ENCODE results near the gene RBFOX1.

DNA sequence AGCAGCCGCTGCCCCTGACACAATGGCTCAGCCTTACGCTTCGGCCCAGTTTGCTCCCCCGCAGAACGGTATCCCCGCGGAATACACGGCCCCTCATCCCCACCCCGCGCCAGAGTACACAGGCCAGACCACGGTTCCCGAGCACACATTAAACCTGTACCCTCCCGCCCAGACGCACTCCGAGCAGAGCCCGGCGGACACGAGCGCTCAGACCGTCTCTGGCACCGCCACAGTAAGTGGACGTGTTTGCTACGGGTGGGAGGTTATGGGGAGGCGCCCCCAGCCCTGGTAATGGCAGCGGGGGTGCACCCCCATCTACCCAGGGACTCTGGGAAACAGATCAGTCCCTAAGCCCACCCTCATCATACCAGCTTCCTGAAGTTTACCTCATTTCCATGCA is 185.5 kb downstream of the RBFOX1 start:
- no peak for TF ChIP-seq POLR2AphosphoS5 (IDR thresholded peaks at IDR 0.05; ENCODE audit: borderline replicate concordance, low read depth, low read length)
- no peak for TF ChIP-seq EZH2 (IDR thresholded peaks at IDR 0.05)
